Nephron progenitor cell (in vitro differentiated cells): Measurements from ENCODE around the gene SHISA9.

Source experiments
- DNase-seq: peaks from one replicate; pipeline ENCODE4 v3.0.0; 2021
- H3K27ac Mint-ChIP-seq: 2 replicates; pipeline ENCODE4 v1.8.0; 2021; ENCODE audit warnings: mild to moderate bottlenecking, moderate library complexity, mixed read lengths
- H3K27me3 Mint-ChIP-seq: 2 replicates; pipeline ENCODE4 v1.8.0; 2021; ENCODE audit warnings: mild to moderate bottlenecking, low read depth, mixed read lengths; ENCODE audit not compliant: poor library complexity
- H3K36me3 Mint-ChIP-seq: 2 replicates; pipeline ENCODE4 v1.8.0; 2021; ENCODE audit warnings: low read depth, mixed read lengths
- H3K4me1 Mint-ChIP-seq: 2 replicates; pipeline ENCODE4 v1.8.0; 2021; ENCODE audit warnings: mixed read lengths
- H3K4me3 Mint-ChIP-seq: 2 replicates; pipeline ENCODE4 v1.8.0; 2021; ENCODE audit warnings: mild to moderate bottlenecking, moderate library complexity, mixed read lengths
- H3K9me3 Mint-ChIP-seq: 2 replicates; pipeline ENCODE4 v1.8.0; 2021; ENCODE audit warnings: mild to moderate bottlenecking, moderate library complexity, mixed read lengths
- TF ChIP-seq, protein P1 (sequence below): fragments of 200-600 bp; sonication (generic); IDR thresholded peaks from 2 replicates; pipeline ENCODE4 v1.5.0; 2021; ENCODE audit warnings: antibody characterized with exemption

The SHISA9 gene

DNA sequence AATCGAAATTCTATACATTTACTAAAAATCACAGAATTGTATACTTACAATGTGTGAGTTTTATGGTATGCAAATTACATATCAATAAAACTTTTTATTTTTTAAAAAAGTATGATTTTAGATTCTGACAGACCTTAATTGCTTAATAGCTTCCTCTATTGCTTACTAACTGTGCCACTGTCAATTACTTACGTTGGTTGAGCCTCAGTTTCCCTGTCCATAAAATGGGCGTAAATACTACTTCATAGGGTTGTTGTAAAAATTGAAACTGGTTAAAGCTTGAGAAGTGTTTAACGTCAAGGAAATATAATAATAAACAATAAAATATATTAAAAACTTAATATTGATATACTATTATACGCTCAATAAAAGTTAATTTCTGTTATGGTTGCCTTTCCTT, 203.4 kb downstream of the SHISA9 start:
- TF ChIP-seq, protein P1, sequence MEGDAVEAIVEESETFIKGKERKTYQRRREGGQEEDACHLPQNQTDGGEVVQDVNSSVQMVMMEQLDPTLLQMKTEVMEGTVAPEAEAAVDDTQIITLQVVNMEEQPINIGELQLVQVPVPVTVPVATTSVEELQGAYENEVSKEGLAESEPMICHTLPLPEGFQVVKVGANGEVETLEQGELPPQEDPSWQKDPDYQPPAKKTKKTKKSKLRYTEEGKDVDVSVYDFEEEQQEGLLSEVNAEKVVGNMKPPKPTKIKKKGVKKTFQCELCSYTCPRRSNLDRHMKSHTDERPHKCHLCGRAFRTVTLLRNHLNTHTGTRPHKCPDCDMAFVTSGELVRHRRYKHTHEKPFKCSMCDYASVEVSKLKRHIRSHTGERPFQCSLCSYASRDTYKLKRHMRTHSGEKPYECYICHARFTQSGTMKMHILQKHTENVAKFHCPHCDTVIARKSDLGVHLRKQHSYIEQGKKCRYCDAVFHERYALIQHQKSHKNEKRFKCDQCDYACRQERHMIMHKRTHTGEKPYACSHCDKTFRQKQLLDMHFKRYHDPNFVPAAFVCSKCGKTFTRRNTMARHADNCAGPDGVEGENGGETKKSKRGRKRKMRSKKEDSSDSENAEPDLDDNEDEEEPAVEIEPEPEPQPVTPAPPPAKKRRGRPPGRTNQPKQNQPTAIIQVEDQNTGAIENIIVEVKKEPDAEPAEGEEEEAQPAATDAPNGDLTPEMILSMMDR = no peak
- Mint-ChIP-seq H3K9me3 (peaks cover 16% of the 10 kb centered on the region), H3K36me3 (peaks cover 5% of the 10 kb centered on the region), H3K27ac (no peak overlapping the region), H3K4me1 (peaks cover under 1% of the 10 kb centered on the region), H3K4me3 (no peak overlapping the region), H3K27me3 (peaks cover 4% of the 10 kb centered on the region)
- DNase-seq = no peak

DNA sequence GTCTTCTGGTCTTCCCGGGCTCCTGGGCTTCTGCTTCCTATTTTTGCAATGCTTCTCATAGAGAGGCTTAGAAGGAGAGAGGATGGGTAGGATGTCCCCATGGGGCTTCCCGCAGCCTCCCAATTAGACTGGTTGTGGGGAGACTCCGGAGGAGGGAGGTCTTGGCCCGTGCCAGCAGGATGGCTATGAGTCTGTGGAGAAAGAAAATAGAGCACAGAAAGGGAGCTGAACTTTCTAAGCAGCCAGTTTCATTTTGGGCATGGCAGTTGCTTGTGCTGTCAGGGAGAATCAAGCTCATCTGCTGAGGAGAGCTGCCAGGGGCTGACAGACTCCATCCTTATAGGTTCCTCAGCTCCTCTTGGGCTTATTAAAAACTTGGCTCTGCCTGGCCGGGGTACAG, 204.0 kb downstream of the SHISA9 start:
- H3K4me1 Mint-ChIP-seq = peaks cover 5% of the 10 kb centered on the region
- no peak overlapping the region for H3K27ac Mint-ChIP-seq
- H3K27me3 Mint-ChIP-seq = peaks cover 4% of the 10 kb centered on the region
- no peak overlapping the region for H3K4me3 Mint-ChIP-seq
- TF ChIP-seq, protein P1 = no peak
- DNase-seq = no peak
- peaks cover 5% of the 10 kb centered on the region for H3K36me3 Mint-ChIP-seq
- H3K9me3 Mint-ChIP-seq = peaks cover 16% of the 10 kb centered on the region

DNA sequence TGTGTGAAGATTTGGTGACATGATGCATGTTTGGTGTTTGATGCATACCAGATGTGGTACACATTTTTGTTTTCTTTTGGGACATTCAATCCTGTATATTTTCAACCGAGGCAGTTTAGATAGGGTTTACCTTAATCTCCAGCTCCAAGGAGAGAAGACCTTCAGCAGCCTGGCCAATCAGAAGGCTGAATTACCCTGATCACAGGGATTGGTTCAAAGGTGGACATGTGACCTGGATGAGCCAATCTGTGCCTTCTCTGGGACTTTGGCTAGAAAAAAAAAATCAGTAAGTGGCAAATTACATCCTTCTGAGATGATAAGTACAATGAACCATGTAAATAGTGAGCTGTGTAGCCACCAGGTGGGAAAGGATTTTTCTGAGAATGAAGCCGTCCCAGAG, 205.1 kb downstream of the SHISA9 start:
- TF ChIP-seq, protein P1 = no peak
- Mint-ChIP-seq H3K27ac (no peak overlapping the region), H3K36me3 (peaks cover 5% of the 10 kb centered on the region), H3K27me3 (peaks cover 4% of the 10 kb centered on the region), H3K4me1 (peaks cover 13% of the 10 kb centered on the region), H3K9me3 (peaks cover 16% of the 10 kb centered on the region), H3K4me3 (no peak overlapping the region)
- no peak for DNase-seq

DNA sequence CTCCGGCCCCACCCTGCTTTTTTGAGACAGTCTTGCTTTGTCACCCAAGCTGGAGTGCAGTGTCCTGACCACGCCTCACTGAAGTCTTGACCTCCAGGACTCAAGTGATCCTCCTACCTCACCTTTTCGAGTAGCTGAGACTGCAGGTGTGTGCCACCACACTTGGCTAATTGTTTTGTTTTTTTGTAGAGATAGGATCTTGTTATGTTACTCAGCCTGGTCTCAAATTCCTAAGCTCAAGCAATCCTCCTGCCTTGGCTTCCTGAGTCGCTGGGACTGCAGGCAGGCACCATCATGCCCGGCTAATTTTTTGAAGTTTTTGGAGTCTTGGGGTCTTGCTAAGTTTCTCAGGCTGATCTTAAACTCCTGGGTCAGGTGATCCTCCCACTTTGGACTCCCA, 206.7 kb downstream of the SHISA9 start:
- Mint-ChIP-seq H3K9me3 (peaks cover 17% of the 10 kb centered on the region), H3K4me3 (no peak overlapping the region), H3K27ac (no peak overlapping the region), H3K27me3 (peaks cover 4% of the 10 kb centered on the region), H3K36me3 (peaks cover 5% of the 10 kb centered on the region), H3K4me1 (peaks cover 26% of the 10 kb centered on the region)
- TF ChIP-seq, protein P1 = no peak
- DNase-seq = no peak

DNA sequence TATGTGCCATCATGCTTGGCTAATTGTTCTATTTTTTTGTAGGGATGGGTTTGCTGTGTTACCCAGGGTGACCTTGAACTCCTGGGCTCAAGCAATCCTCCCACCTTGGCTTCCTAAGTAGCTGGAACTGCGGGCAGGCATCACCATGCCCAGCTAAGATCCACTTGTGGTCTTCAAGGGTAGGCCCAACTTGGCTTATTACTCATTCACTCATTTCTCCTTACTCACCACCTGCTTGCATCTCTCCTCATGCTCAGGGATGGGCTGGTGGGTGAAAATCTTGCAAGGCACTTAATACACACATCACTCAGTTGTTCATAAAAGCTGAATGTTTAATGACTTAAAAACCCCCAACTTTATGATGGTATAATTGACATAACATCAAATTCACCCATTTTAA, 207.8 kb downstream of the SHISA9 start:
- peaks cover 31% of the 10 kb centered on the region for H3K4me1 Mint-ChIP-seq
- no peak overlapping the region for H3K4me3 Mint-ChIP-seq
- TF ChIP-seq, protein P1 = no peak
- H3K9me3 Mint-ChIP-seq = peaks cover 13% of the 10 kb centered on the region
- DNase-seq = no peak
- H3K36me3 Mint-ChIP-seq = peaks cover 5% of the 10 kb centered on the region
- H3K27ac Mint-ChIP-seq = no peak overlapping the region
- H3K27me3 Mint-ChIP-seq = peaks cover 4% of the 10 kb centered on the region

DNA sequence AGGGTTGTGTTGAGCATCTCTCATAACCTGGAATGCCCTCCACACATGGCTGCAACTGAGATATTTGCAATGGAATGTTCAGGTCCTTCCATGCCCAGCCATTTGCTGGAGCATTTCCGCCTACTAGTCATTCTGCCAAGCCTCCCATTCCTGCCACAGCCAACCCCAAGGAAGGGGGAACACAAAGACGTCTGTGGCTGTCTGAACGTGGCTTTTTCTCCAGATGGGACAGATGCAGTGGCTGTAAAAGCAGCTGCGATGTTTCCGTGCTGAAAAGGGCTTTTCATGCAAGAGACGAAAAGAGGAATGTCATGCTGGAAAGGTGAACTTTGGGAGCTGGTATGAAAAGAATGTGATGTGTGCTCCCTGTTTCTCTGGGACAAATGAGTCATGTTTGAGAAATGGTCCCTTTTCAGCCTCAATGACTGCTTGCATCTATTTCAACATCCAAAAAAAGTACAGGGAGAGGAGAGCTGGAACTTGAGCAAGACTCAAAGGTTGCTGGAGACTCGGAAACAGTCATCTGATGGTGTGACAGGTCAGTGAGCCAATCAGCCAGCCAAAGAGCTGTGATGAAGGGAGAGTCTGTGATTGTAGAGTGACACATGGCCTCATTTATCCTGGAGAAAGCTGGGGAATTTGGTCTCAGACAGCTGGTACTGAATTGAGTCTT, 208.9 kb downstream of the SHISA9 start:
- Mint-ChIP-seq H3K9me3 (peaks cover 17% of the 10 kb centered on the region), H3K27me3 (peaks cover 9% of the 10 kb centered on the region), H3K27ac (peak overlapping the region; percentile 1), H3K36me3 (peaks cover 5% of the 10 kb centered on the region), H3K4me1 (peaks cover 31% of the 10 kb centered on the region), H3K4me3 (peak overlapping the region; percentile 21)
- DNase-seq = peak; percentile 14
- TF ChIP-seq, protein P1 = no peak
